Panc1 (cell line): Measurements from ENCODE around the gene SRPK1.

Experiments
- CTCF ChIP-seq: fragments of 450-650 bp; IDR thresholded peaks from 2 replicates; pipeline ENCODE4 v1.5.1; 2017; ENCODE audit warnings: mild to moderate bottlenecking
- POLR2AphosphoS5 ChIP-seq: IDR thresholded peaks from 2 replicates; pipeline ENCODE4 v1.6.1; 2012; ENCODE audit warnings: mild to moderate bottlenecking, low read depth, low read length, moderate library complexity

- no peak for TF ChIP-seq CTCF
- TF ChIP-seq POLR2AphosphoS5, result no peak
Observed at GRCh38 chr6:35850208-35850607, 70.7 kb downstream of the SRPK1 start.
